Ishikawa (cell line): ENCODE measurements around the gene TANGO6.

Experiments used
- CEBPB ChIP-seq: IDR thresholded peaks from 2 replicates; pipeline ENCODE4 v1.6.1; 2012
- CREB1 ChIP-seq: IDR thresholded peaks from 2 replicates; pipeline ENCODE4 v1.6.1; 2012; ENCODE audit warnings: low read depth
- EGR1 ChIP-seq: IDR thresholded peaks from 2 replicates; pipeline ENCODE4 v1.6.1; 2012
- EP300 ChIP-seq: IDR thresholded peaks from 2 replicates; pipeline ENCODE4 v1.6.1; 2012; ENCODE audit warnings: borderline replicate concordance
- FOXM1 ChIP-seq: IDR thresholded peaks from 2 replicates; pipeline ENCODE4 v1.6.1; 2012; ENCODE audit warnings: low read depth, borderline replicate concordance
- MAX ChIP-seq: IDR thresholded peaks from 2 replicates; pipeline ENCODE4 v1.6.1; 2012
- NFIC ChIP-seq: IDR thresholded peaks from 2 replicates; pipeline ENCODE4 v1.6.1; 2012
- RAD21 ChIP-seq: IDR thresholded peaks from 2 replicates; pipeline ENCODE4 v1.6.1; 2012; ENCODE audit warnings: low read depth
- TAF1 ChIP-seq: IDR thresholded peaks from 2 replicates; pipeline ENCODE4 v1.6.1; 2012; ENCODE audit warnings: low read depth, mild to moderate bottlenecking
- TCF12 ChIP-seq: IDR thresholded peaks from 2 replicates; pipeline ENCODE4 v1.6.1; 2012; ENCODE audit warnings: low read depth
- TEAD4 ChIP-seq: IDR thresholded peaks from 2 replicates; pipeline ENCODE4 v1.6.1; 2012
- YY1 ChIP-seq: IDR thresholded peaks from 2 replicates; pipeline ENCODE4 v1.6.1; 2012; ENCODE audit warnings: low read depth
- ZBTB7A ChIP-seq: IDR thresholded peaks from 2 replicates; pipeline ENCODE4 v1.6.1; 2012; ENCODE audit warnings: low read depth
- TF ChIP-seq, protein P1 (sequence below): IDR thresholded peaks from 2 replicates; pipeline ENCODE4 v1.6.1; 2012; ENCODE audit warnings: low read depth, mild to moderate bottlenecking
- TF ChIP-seq, protein P2 (sequence below): IDR thresholded peaks from 2 replicates; pipeline ENCODE4 v1.6.1; 2012

The TANGO6 gene

DNA sequence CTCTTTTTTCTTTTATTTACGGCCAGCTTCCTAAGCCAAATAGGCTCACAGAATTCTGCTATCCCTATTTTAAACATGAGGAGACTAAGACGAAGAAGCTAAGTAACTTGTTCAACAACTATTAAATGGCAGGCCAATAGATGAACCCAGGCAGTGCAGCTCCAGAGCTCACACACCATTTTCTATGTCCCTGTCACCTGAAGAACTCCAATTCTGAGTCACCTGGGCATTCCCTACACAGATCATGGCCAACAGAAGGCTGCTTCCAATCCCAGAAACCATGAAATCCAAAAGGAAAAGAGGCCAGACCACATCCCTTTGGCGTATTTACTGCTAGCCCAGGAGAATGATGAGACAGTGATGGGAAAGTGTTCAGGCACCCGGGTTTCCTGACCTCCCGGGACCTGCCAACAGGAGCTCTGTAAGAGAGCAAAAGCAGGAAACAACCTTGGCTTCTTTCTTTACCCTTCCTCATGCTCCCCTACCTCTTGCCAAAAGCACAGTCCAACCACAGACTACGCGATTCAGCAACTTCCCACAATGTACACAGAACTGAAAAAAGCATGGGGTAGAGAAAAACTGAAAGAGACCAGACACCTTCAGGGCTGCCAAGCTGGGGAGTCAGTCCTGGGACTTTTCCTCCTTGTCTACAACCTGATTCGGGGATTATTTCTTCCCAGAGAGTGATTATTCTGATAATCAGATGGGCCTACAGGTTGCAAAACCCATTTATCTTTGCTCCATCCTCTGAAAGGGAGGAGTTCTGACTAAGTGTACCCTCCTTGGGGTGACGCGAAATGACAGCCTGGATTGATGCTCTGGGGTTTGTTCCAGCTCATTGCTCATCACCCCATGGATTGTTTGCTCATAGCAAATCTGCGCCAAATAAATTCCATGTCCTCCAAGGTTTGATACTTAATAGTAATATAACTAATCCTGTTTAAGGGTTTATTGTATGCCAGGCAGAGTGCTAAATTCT, 214.4 kb downstream of the TANGO6 start:
- no peak for TF ChIP-seq CEBPB
- TF ChIP-seq, protein P1, sequence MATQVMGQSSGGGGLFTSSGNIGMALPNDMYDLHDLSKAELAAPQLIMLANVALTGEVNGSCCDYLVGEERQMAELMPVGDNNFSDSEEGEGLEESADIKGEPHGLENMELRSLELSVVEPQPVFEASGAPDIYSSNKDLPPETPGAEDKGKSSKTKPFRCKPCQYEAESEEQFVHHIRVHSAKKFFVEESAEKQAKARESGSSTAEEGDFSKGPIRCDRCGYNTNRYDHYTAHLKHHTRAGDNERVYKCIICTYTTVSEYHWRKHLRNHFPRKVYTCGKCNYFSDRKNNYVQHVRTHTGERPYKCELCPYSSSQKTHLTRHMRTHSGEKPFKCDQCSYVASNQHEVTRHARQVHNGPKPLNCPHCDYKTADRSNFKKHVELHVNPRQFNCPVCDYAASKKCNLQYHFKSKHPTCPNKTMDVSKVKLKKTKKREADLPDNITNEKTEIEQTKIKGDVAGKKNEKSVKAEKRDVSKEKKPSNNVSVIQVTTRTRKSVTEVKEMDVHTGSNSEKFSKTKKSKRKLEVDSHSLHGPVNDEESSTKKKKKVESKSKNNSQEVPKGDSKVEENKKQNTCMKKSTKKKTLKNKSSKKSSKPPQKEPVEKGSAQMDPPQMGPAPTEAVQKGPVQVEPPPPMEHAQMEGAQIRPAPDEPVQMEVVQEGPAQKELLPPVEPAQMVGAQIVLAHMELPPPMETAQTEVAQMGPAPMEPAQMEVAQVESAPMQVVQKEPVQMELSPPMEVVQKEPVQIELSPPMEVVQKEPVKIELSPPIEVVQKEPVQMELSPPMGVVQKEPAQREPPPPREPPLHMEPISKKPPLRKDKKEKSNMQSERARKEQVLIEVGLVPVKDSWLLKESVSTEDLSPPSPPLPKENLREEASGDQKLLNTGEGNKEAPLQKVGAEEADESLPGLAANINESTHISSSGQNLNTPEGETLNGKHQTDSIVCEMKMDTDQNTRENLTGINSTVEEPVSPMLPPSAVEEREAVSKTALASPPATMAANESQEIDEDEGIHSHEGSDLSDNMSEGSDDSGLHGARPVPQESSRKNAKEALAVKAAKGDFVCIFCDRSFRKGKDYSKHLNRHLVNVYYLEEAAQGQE, result no peak
- 0 out of 2 replicates have a peak, but pooled peaks have one; percentile 11 for TF ChIP-seq TEAD4
- peak; percentile 56; the same call in 1 of the 2 replicates for TF ChIP-seq NFIC
- no peak for TF ChIP-seq CREB1
- TF ChIP-seq EP300, result no peak

GRCh38 chr16:69064124-69064763, 220.9 kb downstream of the TANGO6 start:
- TF ChIP-seq YY1, result no peak
- no peak for TF ChIP-seq ZBTB7A
- TF ChIP-seq CEBPB, result no peak
- TF ChIP-seq TCF12, result no peak
- no peak for TF ChIP-seq FOXM1
- TF ChIP-seq, protein P2, sequence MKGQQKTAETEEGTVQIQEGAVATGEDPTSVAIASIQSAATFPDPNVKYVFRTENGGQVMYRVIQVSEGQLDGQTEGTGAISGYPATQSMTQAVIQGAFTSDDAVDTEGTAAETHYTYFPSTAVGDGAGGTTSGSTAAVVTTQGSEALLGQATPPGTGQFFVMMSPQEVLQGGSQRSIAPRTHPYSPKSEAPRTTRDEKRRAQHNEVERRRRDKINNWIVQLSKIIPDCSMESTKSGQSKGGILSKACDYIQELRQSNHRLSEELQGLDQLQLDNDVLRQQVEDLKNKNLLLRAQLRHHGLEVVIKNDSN, result no peak
- TF ChIP-seq TAF1, result no peak
- TF ChIP-seq, protein P1, result no peak
- TF ChIP-seq MAX, result no peak
- TF ChIP-seq TEAD4, result no peak
- no peak for TF ChIP-seq EP300
- no peak for TF ChIP-seq NFIC
- TF ChIP-seq RAD21, result no peak
- no peak for TF ChIP-seq EGR1
- TF ChIP-seq CREB1, result no peak

GRCh38 chr16:69064764-69065313, 221.5 kb downstream of the TANGO6 start:
- TF ChIP-seq EGR1 (no peak), FOXM1 (no peak), ZBTB7A (no peak), CEBPB (no peak), TCF12 (no peak), CREB1 (no peak), EP300 (no peak), NFIC (no peak), MAX (no peak)

DNA sequence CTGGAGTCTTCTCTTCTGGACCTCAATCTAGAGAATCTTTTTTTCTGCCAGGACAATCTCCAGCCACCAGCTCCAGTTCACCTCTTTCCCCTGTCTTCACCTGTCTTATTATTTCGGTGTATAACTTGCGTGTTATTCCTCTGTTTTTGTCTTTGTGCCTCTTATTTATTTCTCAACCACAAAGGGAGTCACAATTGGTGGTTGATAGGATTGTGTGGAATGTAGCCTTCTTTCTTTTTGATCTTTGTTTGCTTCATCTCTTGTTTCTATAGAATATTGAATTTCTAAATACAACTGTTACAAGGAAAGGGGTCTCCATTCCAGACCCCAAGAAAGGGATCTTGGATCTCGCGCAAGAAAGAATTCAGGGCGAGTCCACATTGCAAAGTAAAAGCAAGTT, 226.2 kb downstream of the TANGO6 start:
- TF ChIP-seq TCF12 (no peak), CREB1 (no peak), MAX (no peak), NFIC (no peak), TEAD4 (no peak), EP300 (no peak), EGR1 (no peak), YY1 (no peak), TAF1 (no peak), CEBPB (no peak), FOXM1 (no peak), RAD21 (no peak)
- TF ChIP-seq, protein P2, result no peak
- TF ChIP-seq, protein P1, result no peak
